ENCODE data around the gene FBRS. TPM values are rescaled to one million over a fixed set of nuclear protein-coding genes. Genes with fewer than 3 reads are reported as not detected.

The FBRS gene
- total RNA-seq, 3 donors from 2014 or later, result 132 to 158 (median 137) TPM

DNA sequence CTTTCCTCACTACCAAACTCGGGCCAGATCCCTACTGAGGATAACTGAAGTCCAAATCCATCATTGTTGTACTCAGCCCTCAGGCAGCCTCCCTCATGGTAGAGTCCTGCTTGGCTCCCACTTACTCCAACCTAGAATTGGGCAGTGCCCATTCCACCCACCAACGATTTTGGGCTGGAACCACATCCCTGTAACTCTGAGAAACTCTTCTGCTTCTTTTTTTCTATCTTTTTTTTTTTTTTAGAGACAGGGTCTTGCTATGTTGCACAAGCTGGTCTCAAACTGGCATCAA is 6.3 kb upstream of the FBRS start:
- Mint-ChIP-seq H3K9me3 (no peaks in the 10 kb centered on the region), H3K4me1 (ENCODE audit: low read depth) (peaks cover 28% of the 10 kb centered on the region), H3K36me3 (ENCODE audit: insufficient read depth) (peaks cover 18% of the 10 kb centered on the region), H3K27me3 (ENCODE audit: low read depth) (no peaks in the 10 kb centered on the region), H3K4me3 (peak overlapping the region; percentile 87)
- DNase-seq (no peak), ATAC-seq (no peak)

DNA sequence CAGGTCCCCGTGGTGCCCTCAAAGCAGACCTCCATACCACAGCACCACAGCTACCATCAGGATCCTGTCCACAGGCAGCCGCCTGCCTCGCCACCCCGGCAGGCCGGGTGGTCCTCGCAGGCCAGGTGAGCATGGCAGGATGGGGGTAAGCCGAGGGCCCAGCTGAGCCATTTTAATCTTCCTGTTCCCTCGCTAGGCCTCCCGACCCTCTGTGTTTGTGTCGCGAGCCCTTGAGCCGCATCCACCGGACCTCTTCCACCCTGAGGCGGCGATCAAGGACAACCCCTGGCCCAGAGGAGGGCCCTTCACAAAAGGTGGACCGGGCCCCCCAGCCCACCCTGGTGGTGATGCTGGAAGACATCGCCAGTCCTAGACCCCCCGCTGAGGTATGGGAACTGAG is 5.5 kb upstream of the FBRS start:
- Mint-ChIP-seq H3K9me3 (no peaks in the 10 kb centered on the region), H3K27me3 (ENCODE audit: low read depth) (no peaks in the 10 kb centered on the region), H3K36me3 (ENCODE audit: insufficient read depth) (peaks cover 18% of the 10 kb centered on the region), H3K4me1 (ENCODE audit: low read depth) (peaks cover 35% of the 10 kb centered on the region), H3K4me3 (peak overlapping the region; percentile 87)
- DNase-seq (no peak), ATAC-seq (no peak)

DNA sequence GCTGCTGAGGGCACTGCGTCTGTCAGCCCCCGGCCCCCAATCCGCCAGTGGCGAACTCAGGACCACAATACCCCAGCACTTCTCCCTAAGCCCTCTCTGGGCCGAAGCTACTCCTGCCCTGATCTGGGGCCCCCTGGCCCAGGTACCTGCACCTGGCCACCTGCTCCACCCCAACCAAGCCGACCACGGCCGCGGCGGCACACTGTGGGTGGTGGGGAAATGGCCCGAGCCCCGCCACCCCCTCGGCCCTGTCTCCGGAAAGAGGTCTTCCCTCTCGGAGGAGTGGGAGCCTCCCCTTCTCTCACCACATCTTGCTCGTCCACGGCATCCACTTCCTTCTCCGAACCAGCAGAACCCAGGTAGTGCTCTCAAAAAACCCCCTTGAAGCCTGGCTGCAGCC is 3.4 kb upstream of the FBRS start:
- DNase-seq (no peak), ATAC-seq (no peak)
- H3K36me3 Mint-ChIP-seq (ENCODE audit: insufficient read depth), result peaks cover 18% of the 10 kb centered on the region
- peak overlapping the region; percentile 38 for H3K4me3 Mint-ChIP-seq
- H3K4me1 Mint-ChIP-seq (ENCODE audit: low read depth), result peaks cover 33% of the 10 kb centered on the region
- H3K9me3 Mint-ChIP-seq, result no peaks in the 10 kb centered on the region
- H3K27me3 Mint-ChIP-seq (ENCODE audit: low read depth), result no peaks in the 10 kb centered on the region

DNA sequence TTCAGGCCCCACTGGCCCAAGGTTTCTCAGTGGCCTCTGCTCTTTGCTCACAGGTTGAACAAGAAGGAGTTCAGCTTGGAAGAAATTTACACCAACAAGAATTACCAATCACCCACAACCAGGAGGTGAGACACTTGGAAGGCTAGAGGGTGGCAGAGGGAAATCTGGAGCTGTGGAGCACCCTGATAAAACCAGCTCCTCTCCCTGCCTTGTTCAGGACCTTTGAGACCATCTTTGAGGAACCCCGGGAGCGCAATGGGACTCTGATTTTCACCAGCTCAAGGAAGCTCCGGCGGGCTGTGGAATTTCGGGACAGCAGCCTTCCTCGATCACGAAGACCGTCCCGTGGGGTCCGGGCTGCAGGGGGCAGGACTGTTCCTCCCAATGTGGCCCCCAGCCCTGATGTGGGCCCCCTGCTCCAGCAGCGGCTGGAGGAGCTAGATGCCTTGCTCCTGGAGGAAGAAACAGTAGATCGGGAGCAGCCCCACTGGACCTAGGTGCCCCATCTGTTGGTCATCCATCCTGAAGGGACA is 2.4 kb upstream of the FBRS start:
- H3K27me3 Mint-ChIP-seq (ENCODE audit: low read depth), result no peaks in the 10 kb centered on the region
- no peaks in the 10 kb centered on the region for H3K9me3 Mint-ChIP-seq
- ATAC-seq, result no peak
- no peak for DNase-seq
- peaks cover 22% of the 10 kb centered on the region for H3K36me3 Mint-ChIP-seq (ENCODE audit: insufficient read depth)
- peaks cover 33% of the 10 kb centered on the region for H3K4me1 Mint-ChIP-seq (ENCODE audit: low read depth)
- H3K4me3 Mint-ChIP-seq, result no peak overlapping the region

DNA sequence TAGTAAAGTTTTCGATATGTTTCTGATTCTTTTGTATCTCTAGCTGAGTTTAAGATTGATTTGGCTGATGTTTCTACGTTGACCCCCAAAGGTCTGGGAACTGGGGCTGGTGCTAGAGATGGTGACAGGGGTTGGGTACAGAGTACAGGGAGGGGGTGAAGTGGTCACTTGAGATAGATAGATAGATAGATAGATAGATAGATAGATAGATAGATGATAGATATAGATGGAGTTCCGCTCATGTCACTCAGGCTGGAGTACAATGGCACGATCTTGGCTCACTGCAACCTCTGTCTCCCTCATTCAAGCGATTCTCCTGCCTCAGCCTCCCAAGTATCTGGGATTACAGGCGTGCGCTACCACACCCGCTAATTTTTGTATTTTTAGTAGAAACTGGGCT is 1.8 kb upstream of the FBRS start:
- Mint-ChIP-seq H3K36me3 (ENCODE audit: insufficient read depth) (peaks cover 27% of the 10 kb centered on the region), H3K9me3 (no peaks in the 10 kb centered on the region), H3K27me3 (ENCODE audit: low read depth) (no peaks in the 10 kb centered on the region), H3K4me3 (peak overlapping the region; percentile 79), H3K4me1 (ENCODE audit: low read depth) (peaks cover 37% of the 10 kb centered on the region)
- DNase-seq (no peak), ATAC-seq (no peak)

DNA sequence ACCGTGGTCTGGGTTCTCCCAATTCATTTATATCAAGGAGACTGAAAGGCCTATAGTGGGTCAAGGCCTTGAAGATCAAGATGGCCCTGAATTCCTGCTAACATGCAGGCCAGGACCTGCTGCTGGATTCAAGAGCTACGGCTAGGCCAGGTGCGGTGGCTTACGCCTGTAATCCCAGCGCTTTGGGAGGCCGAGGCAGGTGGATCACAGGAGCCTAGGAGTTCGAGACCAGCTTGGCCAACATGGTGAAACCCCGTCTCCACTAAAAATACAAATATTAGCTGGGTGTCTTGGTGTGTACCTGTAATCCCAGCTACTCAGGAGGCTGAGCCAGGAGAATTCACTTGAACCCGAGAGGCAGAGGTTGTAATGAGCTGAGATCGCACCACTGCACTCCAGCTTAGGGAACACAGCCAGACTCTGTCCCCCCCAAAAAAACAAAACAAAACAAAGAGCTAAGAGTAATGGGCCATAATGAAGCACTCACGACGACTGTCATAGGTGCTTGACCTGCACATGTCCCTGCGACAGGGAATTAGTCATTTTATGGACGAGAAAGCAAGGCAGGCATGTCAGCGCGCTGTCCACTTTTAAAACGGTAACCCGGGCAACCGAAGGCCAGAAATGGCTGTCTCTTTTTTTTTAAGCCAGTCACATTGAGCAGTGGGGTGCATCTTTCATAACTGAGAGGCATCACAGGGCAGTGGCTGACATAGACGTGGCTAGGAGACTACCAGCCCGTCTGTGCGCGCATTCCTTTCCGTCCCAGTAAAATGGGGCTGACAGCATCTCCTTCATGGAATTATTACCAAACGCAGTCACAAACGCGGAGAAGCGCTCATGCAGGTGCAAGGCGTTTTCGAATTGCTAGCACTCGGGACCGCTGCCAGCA is 1.0 kb upstream of the FBRS start:
- no peak for DNase-seq
- Mint-ChIP-seq H3K4me3 (peak overlapping the region; percentile 79), H3K36me3 (ENCODE audit: insufficient read depth) (peaks cover 33% of the 10 kb centered on the region), H3K4me1 (ENCODE audit: low read depth) (peaks cover 38% of the 10 kb centered on the region), H3K9me3 (no peaks in the 10 kb centered on the region), H3K27me3 (ENCODE audit: low read depth) (no peaks in the 10 kb centered on the region)
- no peak for ATAC-seq

DNA sequence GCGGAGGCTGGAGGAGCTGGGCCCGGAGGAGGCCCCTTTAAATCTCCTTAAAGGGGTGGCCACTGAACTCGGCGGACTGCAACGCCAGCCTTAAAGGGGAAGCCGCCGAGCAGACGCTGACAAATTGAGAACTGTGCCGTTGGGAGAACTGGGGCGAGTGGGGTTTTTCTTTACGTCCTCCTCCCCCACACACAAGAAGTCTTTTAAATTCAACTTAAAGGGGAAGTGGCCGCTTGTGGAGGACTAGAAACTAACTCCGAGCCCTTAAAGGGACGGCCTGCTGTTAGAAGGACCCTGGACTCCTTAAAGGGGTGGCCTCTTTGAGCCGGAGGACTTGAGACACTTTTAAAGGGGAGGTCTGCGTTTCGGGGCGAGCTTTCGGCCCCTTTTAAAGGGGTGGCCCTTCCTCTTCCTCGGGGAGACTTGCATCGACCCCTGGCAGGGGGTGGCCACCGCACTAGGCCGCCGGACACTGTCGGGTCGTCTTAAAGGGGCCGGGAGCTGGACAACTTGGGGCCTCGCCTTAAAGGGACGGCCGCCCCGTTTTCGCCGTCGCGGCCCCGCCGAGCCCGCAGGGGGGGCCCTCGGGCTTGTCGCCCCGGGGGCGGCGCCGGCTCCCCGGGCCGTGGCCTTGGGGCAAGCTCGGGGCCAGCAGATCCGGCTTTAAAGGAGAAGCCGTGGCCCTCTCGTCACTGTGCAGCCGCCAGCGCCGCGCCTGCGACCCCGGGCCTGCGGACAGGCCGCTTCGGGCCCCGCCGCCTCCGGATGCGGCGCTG is 688 bp downstream of the FBRS start:
- no peak for DNase-seq
- Mint-ChIP-seq H3K9me3 (no peaks in the 10 kb centered on the region), H3K27me3 (ENCODE audit: low read depth) (no peaks in the 10 kb centered on the region), H3K4me3 (peak overlapping the region; percentile 90), H3K36me3 (ENCODE audit: insufficient read depth) (peaks cover 38% of the 10 kb centered on the region), H3K4me1 (ENCODE audit: low read depth) (peaks cover 49% of the 10 kb centered on the region)
- ATAC-seq, result peak; percentile 24 to 26

DNA sequence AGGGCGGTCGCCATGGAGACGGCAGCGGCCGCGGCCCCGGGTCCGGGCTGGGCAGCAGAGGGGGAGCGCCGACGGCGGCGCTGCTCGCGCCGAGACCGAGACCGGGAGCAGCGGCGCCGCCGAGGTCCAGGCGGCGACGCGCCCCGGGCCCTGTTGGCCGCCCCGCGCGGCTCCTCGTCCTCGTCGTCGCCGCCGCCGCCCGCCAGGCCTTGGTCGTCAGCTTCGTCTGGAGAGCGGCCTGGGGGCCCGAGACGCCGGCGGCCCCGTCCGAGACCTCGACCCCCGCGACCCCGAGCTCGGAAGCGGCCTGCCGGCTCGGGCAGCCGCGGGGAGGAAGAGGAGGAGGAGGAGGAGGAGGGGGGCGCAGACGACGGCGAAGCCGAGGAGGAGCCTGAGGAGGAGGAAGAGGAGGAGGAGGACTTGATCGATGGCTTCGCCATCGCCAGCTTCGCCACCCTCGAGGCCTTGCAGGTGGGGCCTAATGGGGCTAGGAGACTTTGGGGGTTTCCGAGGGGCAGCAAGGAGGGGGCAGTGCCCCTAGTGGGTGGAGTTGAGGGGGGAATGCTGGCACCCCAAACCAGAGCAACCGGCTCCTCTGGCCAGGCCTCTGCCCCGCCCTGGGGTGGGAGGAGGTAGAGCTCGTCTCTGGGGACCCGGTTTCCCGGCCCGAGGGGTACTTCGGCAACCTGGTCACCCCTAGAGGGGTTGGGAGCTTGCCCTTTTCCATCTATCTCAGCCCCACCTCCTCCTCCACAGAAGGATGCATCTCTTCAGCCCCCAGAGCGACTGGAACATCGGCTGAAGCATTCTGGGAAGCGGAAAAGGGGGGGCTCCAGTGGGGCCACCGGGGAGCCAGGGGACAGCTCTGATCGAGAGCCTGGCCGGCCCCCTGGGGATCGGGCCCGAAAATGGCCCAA is 1.5 kb downstream of the FBRS start:
- Mint-ChIP-seq H3K4me1 (ENCODE audit: low read depth) (peaks cover 49% of the 10 kb centered on the region), H3K9me3 (no peaks in the 10 kb centered on the region), H3K4me3 (peak overlapping the region; percentile 98), H3K36me3 (ENCODE audit: insufficient read depth) (peaks cover 38% of the 10 kb centered on the region), H3K27me3 (ENCODE audit: low read depth) (no peaks in the 10 kb centered on the region)
- ATAC-seq (no peak), DNase-seq (peak; percentile 47)

DNA sequence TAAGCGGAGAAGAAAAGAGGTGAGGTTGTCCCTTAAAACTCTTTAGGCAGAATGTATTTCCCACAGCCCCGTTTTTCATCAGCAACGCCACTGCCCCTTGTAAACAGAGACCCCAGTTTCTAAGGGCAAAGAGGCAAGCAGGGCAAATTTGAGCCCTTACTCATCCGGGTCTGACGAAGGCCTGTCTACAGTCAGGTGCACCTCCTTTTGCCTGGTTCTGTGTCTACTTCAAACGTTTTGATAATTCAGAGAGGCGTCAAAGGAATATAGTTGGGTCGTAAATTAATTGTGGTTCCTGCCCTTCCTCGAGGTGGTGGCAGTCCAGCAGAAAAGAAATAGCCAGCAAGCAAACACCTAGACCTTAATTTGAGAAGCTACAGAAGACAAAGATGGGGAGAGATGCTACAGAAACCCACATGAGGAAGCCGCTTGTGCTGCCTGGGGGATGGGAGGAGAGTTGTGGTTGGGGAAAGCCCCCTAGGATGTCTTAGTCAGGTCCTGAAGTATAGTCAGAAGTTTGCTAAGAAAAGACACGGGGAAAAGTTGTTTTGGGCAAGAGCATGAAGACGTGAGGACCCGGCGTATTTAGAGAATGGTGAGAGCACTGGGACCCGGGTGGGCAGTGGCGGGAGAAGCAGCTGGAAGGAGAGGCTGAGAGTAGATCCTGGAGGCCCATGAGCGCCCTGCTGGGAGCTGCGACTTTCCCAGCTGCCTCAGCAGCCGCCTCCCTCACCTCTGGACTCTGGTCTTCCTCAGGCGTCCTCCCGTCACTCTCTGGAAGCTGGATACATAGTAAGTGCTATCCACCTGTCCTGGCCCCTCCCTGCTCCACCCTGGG is 2.4 kb downstream of the FBRS start:
- H3K27me3 Mint-ChIP-seq (ENCODE audit: low read depth), result no peaks in the 10 kb centered on the region
- H3K4me1 Mint-ChIP-seq (ENCODE audit: low read depth), result peaks cover 49% of the 10 kb centered on the region
- H3K36me3 Mint-ChIP-seq (ENCODE audit: insufficient read depth), result peaks cover 42% of the 10 kb centered on the region
- peak overlapping the region; percentile 98 for H3K4me3 Mint-ChIP-seq
- H3K9me3 Mint-ChIP-seq, result no peaks in the 10 kb centered on the region
- DNase-seq, result peak; percentile 75
- ATAC-seq, result peak; percentile 18 to 19

DNA sequence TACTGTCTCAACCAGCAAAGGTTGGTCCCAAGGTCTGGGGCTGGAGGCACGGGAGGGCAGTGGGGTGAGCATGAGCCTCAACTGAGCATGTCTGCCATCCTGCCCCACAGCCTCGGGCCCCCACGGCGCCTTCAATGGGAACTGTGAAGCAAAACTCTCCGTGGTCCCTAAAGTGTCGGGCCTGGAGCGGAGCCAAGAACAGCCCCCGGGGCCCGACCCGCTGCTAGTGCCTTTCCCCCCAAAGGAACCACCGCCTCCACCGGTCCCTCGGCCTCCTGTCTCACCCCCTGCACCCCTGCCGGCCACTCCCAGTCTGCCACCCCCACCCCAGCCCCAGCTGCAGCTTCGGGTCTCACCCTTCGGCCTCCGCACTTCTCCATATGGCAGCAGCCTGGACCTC is 4.2 kb downstream of the FBRS start:
- Mint-ChIP-seq H3K4me3 (peak overlapping the region; percentile 98), H3K27me3 (ENCODE audit: low read depth) (no peaks in the 10 kb centered on the region), H3K4me1 (ENCODE audit: low read depth) (peaks cover 37% of the 10 kb centered on the region), H3K9me3 (no peaks in the 10 kb centered on the region), H3K36me3 (ENCODE audit: insufficient read depth) (peaks cover 43% of the 10 kb centered on the region)
- ATAC-seq (no peak), DNase-seq (no peak)

DNA sequence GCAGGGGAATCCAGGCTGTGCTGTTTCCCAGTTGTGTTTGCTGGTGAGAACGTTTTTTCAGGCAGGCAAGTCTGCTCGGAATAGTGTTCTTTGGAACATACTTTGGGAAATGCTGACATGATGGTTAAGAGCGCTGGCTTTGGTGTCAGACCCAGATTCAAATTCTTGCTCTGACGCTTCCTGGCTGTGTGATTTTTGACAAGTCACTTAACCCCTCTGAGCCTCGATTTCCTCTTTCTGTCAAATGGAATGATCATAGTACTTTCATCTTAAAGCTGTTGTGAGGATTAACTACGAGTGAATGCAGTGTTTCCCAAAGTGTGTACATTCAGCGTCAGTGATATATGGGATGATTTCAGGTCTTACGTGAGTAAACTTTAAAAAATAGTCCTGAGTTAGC is 4.8 kb downstream of the FBRS start:
- peaks cover 34% of the 10 kb centered on the region for H3K4me1 Mint-ChIP-seq (ENCODE audit: low read depth)
- DNase-seq, result no peak
- no peaks in the 10 kb centered on the region for H3K9me3 Mint-ChIP-seq
- H3K36me3 Mint-ChIP-seq (ENCODE audit: insufficient read depth), result peaks cover 49% of the 10 kb centered on the region
- peak overlapping the region; percentile 52 for H3K4me3 Mint-ChIP-seq
- no peaks in the 10 kb centered on the region for H3K27me3 Mint-ChIP-seq (ENCODE audit: low read depth)
- no peak for ATAC-seq

DNA sequence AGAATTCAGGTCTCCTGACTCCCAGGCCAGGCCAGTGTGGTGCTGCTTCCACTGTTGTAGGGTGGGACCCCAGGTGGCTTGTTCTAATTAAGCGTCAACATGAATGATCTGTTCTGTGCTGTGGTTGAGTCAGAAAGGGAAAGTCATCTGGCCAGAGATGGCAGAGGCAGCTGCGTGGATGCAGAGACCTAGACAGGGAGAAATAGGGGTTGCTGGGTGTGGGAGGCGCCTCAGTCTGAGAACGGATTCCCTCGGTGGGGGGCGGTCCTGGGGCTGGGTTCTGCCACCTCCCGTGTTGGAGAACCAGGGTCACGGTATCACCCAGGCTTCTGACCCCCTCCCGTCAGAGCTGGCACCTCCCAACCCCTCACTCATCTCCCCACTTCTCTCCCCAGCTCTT is 5.6 kb downstream of the FBRS start:
- no peak for DNase-seq
- Mint-ChIP-seq H3K4me1 (ENCODE audit: low read depth) (peaks cover 34% of the 10 kb centered on the region), H3K4me3 (peak overlapping the region; percentile 52), H3K36me3 (ENCODE audit: insufficient read depth) (peaks cover 52% of the 10 kb centered on the region), H3K9me3 (no peaks in the 10 kb centered on the region), H3K27me3 (ENCODE audit: low read depth) (no peaks in the 10 kb centered on the region)
- no peak for ATAC-seq

DNA sequence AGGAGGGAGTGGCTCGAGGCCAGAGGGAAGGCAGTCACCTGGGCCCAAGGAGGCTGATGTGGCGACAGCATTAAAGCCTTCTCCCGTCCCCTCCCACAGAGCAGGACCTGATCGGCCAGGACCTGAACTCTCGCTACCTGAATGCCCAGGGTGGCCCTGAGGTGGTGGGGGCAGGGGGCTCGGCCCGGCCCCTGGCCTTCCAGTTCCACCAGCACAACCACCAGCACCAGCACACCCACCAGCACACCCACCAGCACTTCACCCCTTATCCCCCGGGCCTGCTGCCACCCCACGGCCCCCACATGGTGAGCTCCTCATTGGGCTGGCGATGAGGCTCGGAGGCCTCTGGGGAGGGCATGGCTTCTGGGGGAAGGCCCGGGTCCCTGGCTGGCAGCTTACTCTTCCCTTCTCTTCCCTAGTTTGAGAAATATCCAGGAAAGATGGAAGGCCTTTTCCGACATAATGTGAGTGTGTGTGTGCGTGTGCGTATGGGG is 6.4 kb downstream of the FBRS start:
- DNase-seq (no peak), ATAC-seq (no peak)
- Mint-ChIP-seq H3K27me3 (ENCODE audit: low read depth) (no peaks in the 10 kb centered on the region), H3K4me3 (no peak overlapping the region), H3K36me3 (ENCODE audit: insufficient read depth) (peaks cover 52% of the 10 kb centered on the region), H3K9me3 (no peaks in the 10 kb centered on the region), H3K4me1 (ENCODE audit: low read depth) (peaks cover 34% of the 10 kb centered on the region)

All from activated T-cell treated with anti-CD3 and anti-CD28 coated beads, Interleukin-2, amount 50 U/mL, for 4 hours (primary cell).